HCEC 1CT (cell line): ENCODE data around the gene COLEC11.

Source experiments
- DNase-seq: peaks from one replicate; pipeline ENCODE4 v3.0.0-alpha.2; 2017

The COLEC11 gene

DNA sequence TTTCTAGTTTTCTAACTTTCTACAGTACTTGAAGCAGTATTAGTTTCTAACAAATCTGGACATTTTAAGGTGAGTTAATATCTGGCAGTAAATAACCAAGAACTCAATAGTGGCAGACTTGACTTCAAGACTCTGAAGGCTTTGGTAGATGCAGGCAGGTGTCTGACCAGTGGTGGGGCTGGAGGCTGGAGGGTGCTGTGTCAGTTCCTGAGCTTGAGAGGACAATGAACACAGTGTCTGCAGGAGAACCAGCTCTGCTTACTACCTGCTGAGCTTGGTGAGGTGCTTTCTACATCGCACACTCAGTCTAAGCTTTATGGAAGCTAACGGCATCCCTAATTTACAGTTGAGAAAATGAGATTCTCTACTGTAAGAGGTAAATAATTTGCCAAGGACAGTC lies 84.3 kb downstream of the COLEC11 start:
- no peak for DNase-seq

DNA sequence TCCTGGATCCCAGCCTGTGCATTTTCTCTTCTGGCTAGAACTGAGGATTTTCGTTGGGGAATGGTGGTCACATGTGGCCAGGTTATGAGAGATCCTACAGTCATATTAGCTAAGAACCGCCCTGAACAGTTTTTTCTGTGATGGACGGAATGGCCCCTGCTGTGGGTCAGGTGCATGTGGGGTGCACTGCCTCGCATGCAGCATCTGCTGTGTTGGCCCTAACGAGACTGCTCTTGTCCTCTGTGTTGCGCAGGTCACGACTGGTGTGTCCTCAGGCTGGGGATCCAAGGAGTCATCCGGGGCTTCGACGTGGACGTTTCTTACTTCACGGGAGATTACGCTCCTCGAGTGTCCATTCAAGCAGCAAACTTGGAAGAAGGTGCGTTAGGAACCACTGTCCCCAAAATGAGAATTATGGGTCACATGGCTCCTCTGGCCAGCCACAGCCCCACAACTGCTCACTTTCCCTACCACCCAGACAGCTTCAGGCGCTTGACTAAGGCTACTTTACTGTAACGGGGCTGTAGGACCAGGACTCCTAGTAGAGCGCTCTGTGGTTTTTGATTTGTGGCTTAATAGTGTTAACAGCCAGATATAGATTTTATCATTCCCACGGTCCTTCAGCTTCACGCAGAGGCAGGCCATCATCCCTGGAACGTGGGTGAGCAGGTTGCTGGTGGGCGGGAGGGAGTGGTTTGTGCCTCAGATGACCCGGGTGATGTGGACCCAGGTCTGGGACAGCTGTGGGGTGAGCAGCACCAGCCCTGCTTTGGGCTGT lies 84.9 kb downstream of the COLEC11 start:
- no peak for DNase-seq

DNA sequence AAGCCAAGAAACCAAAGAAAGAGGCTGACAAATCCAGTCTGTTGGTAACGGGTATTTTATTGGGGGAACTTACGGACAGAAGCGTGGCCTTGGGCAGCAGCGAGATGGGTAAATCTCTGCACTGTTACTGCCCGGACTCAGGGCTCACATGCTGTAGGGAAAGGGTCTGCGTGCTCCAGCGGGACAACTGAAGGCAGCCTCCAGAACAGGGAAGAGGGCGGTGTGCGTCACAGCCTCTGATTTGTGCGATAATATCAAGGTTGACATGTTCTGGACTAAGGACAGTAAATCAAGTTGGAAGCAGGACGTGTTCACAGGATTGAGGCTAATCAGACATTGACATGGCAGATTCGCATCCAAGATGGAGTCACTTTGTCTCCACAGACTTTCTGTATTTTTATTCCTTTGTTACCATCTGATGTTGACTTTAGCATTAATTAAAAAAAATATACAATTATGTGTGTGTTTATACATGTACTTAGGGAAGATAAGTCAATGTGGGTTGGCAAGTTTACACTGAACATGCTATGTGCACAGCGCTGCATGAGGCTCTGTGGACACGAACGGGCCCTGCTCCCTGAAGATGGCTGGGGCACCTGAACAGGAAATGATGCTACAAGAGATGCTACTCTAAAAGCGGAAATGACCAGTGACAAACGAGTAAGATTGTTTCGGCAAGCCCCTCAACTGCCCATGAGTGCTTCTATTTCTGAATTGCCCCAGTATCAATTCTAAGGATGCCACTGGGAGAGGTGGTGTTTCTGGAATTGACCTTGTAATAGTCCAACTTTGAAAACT lies 85.8 kb downstream of the COLEC11 start:
- no peak for DNase-seq

DNA sequence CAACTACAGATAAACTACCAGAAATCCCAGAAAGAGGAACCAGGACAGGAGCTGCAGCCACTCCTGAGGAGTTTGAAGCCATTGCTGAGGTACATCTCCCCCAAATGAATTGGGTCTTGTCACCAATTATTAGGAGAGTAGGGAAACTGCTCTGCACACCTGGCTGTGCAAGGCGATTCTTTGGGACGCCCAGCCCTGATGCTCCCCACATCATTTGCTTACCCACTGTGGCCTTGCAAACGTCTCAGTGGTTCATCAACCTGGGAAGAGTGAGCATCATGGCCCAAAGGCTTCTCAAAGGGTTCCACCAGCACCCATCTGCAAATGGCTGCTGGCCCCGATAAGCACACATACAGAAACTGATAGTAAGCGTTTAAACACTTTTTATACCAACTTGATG lies 86.7 kb downstream of the COLEC11 start:
- DNase-seq: no peak

DNA sequence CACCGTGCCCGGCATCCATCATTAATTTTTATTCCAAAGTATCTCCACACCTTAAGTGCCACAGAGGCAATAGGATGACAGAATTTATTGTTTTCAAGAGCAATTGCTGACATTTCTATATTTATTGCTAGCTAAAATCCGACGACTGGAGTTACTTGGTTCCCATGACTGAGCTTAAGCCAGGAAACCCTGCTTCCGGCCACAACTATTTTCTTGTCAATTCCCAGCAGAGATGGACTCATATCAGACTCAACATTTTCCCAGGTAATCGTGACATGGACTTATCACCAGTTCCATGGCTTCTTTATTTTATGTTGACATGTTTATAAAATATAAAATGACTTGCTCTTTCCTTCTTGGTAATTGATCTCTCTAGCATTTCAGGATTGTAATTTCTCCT lies 87.9 kb downstream of the COLEC11 start:
- no peak for DNase-seq

DNA sequence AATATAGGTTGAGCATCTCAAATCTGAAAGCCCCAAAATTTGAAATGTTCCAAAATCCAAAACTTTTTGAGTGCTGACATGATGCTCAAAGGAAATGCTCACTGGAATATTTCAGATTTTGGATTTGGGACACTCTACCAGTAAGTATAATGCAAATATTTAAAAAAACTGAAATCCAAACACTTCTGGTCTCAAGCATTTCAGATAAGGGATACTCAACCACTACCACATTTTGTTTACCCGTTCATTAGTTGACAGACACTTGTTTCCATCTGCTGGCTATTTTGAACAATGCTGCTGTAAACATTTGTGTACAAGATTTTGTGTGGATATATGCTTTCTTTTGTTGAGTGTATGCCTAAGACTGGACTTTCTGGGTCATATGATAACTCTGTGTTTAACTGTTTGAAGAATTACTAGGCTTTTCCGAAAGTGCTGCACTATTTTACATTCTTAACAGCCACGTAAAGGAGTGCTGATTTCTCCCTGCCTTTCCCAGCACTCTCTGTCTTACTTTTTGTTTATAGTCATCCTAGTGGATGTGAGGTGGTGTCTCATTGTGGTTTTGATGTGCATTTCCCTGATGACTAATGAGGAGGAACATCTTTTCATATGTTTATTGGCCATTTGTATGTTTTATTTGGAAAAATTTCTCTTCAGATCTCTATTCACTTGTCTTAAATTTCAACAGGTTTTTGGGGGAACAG lies 89.0 kb downstream of the COLEC11 start:
- DNase-seq: peak; percentile 15

DNA sequence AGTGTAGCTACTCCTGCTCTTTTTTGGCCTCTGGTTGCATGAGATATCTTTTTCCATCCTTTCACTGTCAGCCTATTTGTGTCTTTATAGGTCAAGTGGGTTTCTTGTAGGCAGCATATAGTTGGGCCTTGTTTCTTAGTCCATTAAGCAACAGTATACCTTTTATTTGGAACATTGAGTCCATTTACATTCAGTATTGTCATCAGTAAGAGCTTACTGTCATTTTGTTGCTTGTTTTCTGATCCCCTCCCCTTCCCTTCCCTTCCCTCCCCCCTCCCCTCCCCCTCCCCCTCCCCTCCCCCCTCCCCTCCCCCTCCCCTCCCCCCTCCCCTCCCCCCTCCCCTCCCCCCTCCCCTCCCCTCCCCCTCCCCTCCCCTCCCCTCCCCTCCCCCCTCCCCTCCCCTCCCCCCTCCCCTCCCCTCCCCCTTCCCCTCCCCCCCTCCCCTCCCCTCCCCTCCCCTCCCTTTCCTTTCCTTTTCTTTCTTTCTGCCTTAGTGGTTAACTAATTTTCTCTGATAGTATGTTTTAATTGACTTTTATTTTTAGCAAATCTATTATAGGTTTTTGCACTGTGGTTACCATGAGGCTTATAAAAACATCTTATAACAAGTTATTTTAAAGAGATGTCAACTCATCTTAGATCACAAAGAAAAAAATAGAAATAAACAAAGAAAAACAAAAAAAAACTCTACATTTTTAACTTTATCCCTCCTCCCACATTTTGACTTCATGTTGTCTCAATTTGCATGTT lies 95.3 kb downstream of the COLEC11 start:
- DNase-seq: no peak

DNA sequence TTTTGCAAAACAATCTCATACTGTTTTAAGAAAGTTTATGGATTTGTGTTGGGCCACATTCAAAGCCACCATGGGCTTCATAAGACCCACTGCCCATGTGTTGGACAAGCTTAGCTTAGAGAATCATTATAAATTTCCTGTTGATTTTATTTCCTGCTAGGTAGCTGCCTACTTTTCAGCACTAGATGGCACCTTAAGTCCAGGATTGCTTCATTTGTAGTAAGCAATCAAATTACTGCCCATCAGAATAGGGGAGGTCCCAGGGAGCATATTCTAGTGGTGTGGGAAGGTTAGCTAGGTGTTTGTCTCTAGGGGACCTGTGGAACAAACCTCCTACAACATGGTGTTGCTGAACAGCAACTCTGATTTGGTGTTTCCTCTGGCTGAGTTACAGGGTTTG lies 97.5 kb downstream of the COLEC11 start:
- DNase-seq: no peak
